Esophagus muscularis mucosa (tissue), 4 donors: ENCODE data around the gene NCR3LG1. TPM values are rescaled to one million over a fixed set of nuclear protein-coding genes. Genes with fewer than 3 reads are reported as not detected.

Experiments
- DNase-seq: peaks from one replicate; pipeline ENCODE4 v3.0.0-alpha.2; 2017; ENCODE audit errors: extremely low spot score
- H3K27ac ChIP-seq, 4 donors: fragments of 200-600 bp; sonication (generic); replicated peaks in 1 of 4; 1 replicate in 3 of 4; 2 replicates in 1 of 4; pipeline ENCODE4 v1.5.1; 2016 to 2019; ENCODE audit warnings: mild to moderate bottlenecking in 1 of 4
- H3K27me3 ChIP-seq, 4 donors: fragments of 200-600 bp; sonication (generic); one replicate each; pipeline versions ENCODE4 v1.5.1 to v1.6.0; 2016 to 2019
- H3K36me3 ChIP-seq, 4 donors: fragments of 200-600 bp; sonication (generic); one replicate each; pipeline ENCODE4 v1.5.1; 2016 to 2019
- H3K4me1 ChIP-seq, 4 donors: fragments of 200-600 bp; sonication (generic); one replicate each; pipeline ENCODE4 v1.5.1; 2016 to 2019
- H3K4me3 ChIP-seq, 4 donors: fragments of 200-600 bp; sonication (generic); 1 replicate in 2 of 4; 2 replicates in 2 of 4; pipeline ENCODE4 v1.5.1; 2016 to 2019; ENCODE audit warnings: mild to moderate bottlenecking in 4 of 4, moderate library complexity in 1 of 4
- H3K9me3 ChIP-seq, 4 donors: fragments of 200-600 bp; sonication (generic); 1 replicate in 3 of 4; 2 replicates in 1 of 4; pipeline ENCODE4 v1.5.1; 2016 to 2019
- EP300 ChIP-seq: sonication (generic); formaldehyde crosslinking; IDR thresholded peaks from one replicate; pipeline ENCODE4 v1.6.1; 2017; ENCODE audit warnings: antibody characterized with exemption
- POLR2A ChIP-seq: fragments of 450-650 bp; IDR thresholded peaks from one replicate; pipeline ENCODE4 v1.6.1; 2017; ENCODE audit warnings: antibody characterized with exemption, moderate library complexity, mild to moderate bottlenecking, low read depth
- POLR2AphosphoS5 ChIP-seq, 2 donors: sonication (generic); formaldehyde crosslinking; IDR thresholded peaks; one replicate each; pipeline ENCODE4 v1.6.1; 2017; ENCODE audit warnings: antibody characterized with exemption in 2 of 2
- WGBS: methylation state at CpG from one replicate; pipeline ENCODE4 v1.1.5; 2018; 5-methylcytosine and 5-hydroxymethylcytosine counted together
- intact Hi-C: fragments of 100-400 bp; cut with DNase I; formaldehyde crosslinking; loops from one replicate; pipeline ENCODE4 v1.15.1; 2023
- total RNA-seq, 4 donors: library from RNA; depleted of rRNA; stranded (reverse); fragments of >200 nt; gene quantifications; one replicate each; pipeline versions ENCODE4 v1.1.0 to v1.2.1, GENCODE V29; 2016
- TF ChIP-seq, protein P1 (sequence below), 3 experiments: fragments of 200-600 bp in 2 of 3; fragments of 450-650 bp in 1 of 3; sonication (generic) in 2 of 3; IDR thresholded peaks; one replicate each; pipeline ENCODE4 v1.5.1; 2017 to 2019; ENCODE audit warnings: antibody characterized with exemption in 3 of 3, mild to moderate bottlenecking in 2 of 3, moderate library complexity in 1 of 3

NCR3LG1 gene
- total RNA-seq, 4 donors from 2014 or later: 1.7 to 3.6 (median 2.4) TPM

DNA sequence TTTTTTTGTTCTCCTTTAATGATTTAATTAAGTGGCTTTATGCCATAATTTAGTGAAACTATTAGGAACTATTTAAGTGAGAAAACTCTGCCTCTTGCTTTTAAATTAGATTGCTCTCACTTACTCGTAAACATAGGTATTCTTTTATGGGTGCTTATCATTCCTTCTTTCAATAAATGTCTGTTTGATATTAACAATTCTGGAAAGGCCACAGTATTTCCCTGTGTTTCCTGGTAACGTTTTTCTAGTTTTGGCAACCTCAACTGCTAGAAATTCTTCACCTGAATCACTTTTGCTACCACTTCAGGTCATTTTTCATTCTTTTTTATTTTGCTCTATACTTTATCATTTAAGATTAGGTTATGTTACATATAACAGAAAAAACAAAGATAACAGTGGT is 19.9 kb upstream of the NCR3LG1 start:
- Histone ChIP-seq H3K27me3 (no peaks in the 10 kb centered on the region), H3K27ac (no peak overlapping the region), H3K9me3 (no peaks in the 10 kb centered on the region), H3K36me3 (peaks cover 0 to 50% (median 29%) of the 10 kb centered on the region in 4 donors), H3K4me1 (peaks cover 0 to 8% (median 2%) of the 10 kb centered on the region in 4 donors), H3K4me3 (no peak overlapping the region)
- TF ChIP-seq, protein P1, sequence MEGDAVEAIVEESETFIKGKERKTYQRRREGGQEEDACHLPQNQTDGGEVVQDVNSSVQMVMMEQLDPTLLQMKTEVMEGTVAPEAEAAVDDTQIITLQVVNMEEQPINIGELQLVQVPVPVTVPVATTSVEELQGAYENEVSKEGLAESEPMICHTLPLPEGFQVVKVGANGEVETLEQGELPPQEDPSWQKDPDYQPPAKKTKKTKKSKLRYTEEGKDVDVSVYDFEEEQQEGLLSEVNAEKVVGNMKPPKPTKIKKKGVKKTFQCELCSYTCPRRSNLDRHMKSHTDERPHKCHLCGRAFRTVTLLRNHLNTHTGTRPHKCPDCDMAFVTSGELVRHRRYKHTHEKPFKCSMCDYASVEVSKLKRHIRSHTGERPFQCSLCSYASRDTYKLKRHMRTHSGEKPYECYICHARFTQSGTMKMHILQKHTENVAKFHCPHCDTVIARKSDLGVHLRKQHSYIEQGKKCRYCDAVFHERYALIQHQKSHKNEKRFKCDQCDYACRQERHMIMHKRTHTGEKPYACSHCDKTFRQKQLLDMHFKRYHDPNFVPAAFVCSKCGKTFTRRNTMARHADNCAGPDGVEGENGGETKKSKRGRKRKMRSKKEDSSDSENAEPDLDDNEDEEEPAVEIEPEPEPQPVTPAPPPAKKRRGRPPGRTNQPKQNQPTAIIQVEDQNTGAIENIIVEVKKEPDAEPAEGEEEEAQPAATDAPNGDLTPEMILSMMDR (IDR thresholded peaks at IDR 0.05): no peak
- TF ChIP-seq POLR2AphosphoS5 (IDR thresholded peaks at IDR 0.05) (no peak), POLR2A (no peak), EP300 (no peak)
- 38% methylated on average over 2 of the region's 2 CpGs for WGBS
- intact Hi-C loops: no loop called here
- DNase-seq: no peak

DNA sequence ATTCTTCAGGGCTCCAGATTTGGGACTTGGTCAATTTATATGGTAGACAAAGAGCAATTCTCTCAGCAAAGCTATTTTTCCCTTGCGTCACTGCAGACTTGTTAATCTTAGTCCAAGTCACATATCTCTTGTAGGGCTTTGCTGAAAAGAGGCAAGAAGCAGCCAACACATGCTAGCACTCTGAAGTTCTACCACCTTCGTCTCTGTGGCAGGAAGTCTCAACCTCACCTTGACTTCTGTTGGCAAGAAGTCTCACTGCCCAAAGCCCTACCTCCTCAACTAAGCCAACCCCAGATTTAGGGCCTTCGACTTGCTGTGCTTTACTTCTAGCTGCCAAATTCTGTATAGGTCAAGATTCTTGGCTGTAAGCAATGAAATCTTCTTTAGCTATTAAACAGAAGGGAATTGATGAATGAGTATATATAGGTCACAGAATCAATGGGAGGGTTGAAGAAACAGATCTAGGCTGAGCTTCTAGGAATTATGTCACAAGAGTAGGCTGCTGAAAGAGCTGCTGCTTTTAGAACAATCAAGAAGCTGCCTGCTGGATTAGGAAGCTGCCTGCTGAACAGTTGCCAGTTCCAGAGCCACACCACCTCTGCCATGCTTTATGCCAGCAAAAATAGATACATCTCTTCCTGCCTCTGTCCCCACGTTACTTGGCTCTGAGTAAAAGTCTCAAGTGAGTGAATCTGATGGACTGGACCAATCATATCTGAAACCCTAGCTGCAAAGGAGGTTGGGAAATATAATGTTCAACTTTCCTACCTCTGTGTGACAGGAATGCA is 17.6 kb upstream of the NCR3LG1 start:
- peaks cover 0 to 37% (median 20%) of the 10 kb centered on the region in 4 donors for H3K36me3 ChIP-seq
- TF ChIP-seq, protein P1 (IDR thresholded peaks at IDR 0.05): no peak
- TF ChIP-seq EP300: no peak
- H3K27me3 ChIP-seq: no peaks in the 10 kb centered on the region
- 78% methylated on average over 4 of the region's 4 CpGs for WGBS
- H3K4me1 ChIP-seq: peaks cover 0 to 8% (median 2%) of the 10 kb centered on the region in 4 donors
- no peaks in the 10 kb centered on the region for H3K9me3 ChIP-seq
- H3K4me3 ChIP-seq: no peak overlapping the region
- no peak for DNase-seq
- no peak overlapping the region for H3K27ac ChIP-seq
- intact Hi-C loops: no loop called here

DNA sequence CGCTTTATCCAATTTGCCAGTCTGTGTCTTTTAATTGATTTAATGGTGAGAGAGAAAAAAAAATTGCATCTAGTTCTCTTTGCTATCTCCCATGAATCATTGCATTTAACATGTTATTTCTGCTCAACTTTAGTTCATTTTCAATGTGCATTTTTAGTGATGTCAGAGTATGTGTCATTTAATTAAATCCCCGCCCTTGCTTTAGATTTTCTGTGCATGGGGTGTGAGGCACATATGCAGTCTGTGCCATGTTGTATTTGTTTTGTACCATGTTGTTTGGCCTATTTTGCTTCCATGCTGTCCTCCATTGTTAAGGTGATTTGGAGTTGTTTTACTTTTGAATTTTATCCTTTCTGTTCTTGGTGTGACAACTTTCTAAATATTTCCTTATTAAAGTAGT is 8.3 kb upstream of the NCR3LG1 start:
- Histone ChIP-seq H3K4me1 (no peaks in the 10 kb centered on the region), H3K9me3 (no peaks in the 10 kb centered on the region), H3K27me3 (no peaks in the 10 kb centered on the region), H3K4me3 (no peak overlapping the region), H3K36me3 (no peaks in the 10 kb centered on the region), H3K27ac (no peak overlapping the region)
- intact Hi-C loops: no loop called here
- DNase-seq: no peak
- WGBS: 97% methylated on average over 2 of the region's 2 CpGs
- TF ChIP-seq POLR2AphosphoS5 (IDR thresholded peaks at IDR 0.05): no peak

- Histone ChIP-seq H3K27ac (no peak overlapping the region), H3K27me3 (no peaks in the 10 kb centered on the region), H3K4me3 (no peak overlapping the region), H3K4me1 (no peaks in the 10 kb centered on the region), H3K36me3 (no peaks in the 10 kb centered on the region), H3K9me3 (no peaks in the 10 kb centered on the region)
- intact Hi-C loops: no loop called here
- DNase-seq: no peak
- TF ChIP-seq POLR2AphosphoS5 (IDR thresholded peaks at IDR 0.05) (no peak), EP300 (no peak), POLR2A (no peak)
- TF ChIP-seq, protein P1 (IDR thresholded peaks at IDR 0.05): no peak
- 52% methylated on average over 1 of the region's 1 CpG for WGBS
These were observed 7.7 kb upstream of the NCR3LG1 start for GRCh38 chr11:17343907-17344306.

DNA sequence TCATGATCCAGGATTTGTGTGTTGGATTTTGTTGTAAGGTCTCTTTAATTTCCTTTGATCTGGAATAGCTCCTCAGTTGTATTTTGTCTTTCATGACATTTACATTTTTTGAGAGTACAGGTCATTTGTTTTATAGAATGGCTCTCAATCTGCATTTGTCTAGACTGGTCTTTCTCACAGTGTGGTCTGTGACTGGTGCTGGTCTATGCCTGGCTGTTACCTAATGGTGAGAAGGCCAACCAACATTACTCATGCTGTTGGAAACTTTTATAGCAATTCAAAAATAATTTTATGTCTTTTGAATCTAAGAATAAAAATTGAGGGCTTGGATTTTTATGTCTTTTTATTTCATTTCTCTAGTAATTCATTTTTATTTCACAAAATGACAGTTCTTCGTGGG is 3.9 kb upstream of the NCR3LG1 start:
- intact Hi-C loops: no loop called here
- DNase-seq: no peak
- no peaks in the 10 kb centered on the region for H3K36me3 ChIP-seq
- WGBS: 66% methylated on average over 1 of the region's 1 CpG
- peaks cover 8 to 16% (median 14%) of the 10 kb centered on the region in 4 donors for H3K4me1 ChIP-seq
- TF ChIP-seq, protein P1 (IDR thresholded peaks at IDR 0.05): no peak
- TF ChIP-seq POLR2A (no peak), POLR2AphosphoS5 (IDR thresholded peaks at IDR 0.05) (no peak), EP300 (no peak)
- H3K27ac ChIP-seq: no peak overlapping the region
- no peak overlapping the region for H3K4me3 ChIP-seq
- no peaks in the 10 kb centered on the region for H3K9me3 ChIP-seq
- H3K27me3 ChIP-seq: no peaks in the 10 kb centered on the region
